GM18498 (cell line): ENCODE data around the gene ZC4H2.
A peak's percentile ranks its signal among the peaks of the same experiment; 100 is the strongest.
"Not testable (repeated sequence)": the region's sequence is repeated elsewhere in the genome, so short reads cannot be mapped to it uniquely, and the experiment has no call there.

ENCODE experiments used
- ATAC-seq: cut with Tn5 transposase; IDR thresholded peaks from one replicate; pipeline ENCODE4 v1.9.1; 2021; ENCODE audit warnings: mild to moderate bottlenecking, moderate library complexity; ENCODE audit not compliant: unreplicated experiment

The ZC4H2 gene

GRCh38 chrX:64975989-64976672, at the start of gene ZC4H2:
ZC4H2 (minus strand) TSS chrX:64976450; CDS start chrX:64976377, 73 bp downstream.
- peak; percentile 99 for ATAC-seq

DNA sequence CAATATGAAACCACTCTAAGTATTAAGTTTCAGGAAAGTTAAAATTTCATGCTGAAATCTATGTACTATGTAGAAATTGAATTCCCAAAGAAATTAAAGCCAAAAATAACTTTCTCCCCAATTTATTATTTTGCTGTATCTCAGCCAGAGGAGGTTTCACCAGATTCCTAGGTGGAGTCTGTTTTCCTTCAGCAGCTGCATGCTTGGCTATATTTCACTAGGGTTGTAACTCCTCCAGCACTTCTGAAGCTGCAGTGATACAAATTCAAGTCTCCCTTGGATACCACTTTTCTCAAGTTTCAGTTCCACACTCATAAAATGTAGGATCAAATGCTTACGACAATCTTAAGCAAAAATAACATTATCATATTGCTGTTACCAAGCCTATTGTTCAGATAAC, 41.2 kb upstream of the ZC4H2 start:
- no peak for ATAC-seq

DNA sequence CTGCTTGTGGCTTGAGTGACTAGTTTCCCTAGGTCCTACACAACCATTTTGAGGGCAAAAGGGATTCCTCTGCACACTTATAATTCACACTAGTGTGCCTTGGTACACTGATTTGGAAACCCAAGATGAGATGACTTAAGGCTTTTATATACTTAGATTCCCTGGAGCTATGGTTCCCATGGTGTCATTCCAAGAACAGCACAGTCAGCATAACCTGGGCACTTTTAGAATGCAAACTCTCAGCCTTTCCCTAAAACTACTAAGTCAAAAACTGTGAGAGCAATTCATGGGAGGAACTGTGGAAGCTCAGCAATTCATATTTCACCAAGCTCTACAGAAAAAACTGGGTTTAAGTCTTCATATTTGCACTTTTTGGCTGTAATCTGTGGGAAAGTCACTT, 38.0 kb upstream of the ZC4H2 start:
- no peak for ATAC-seq

DNA sequence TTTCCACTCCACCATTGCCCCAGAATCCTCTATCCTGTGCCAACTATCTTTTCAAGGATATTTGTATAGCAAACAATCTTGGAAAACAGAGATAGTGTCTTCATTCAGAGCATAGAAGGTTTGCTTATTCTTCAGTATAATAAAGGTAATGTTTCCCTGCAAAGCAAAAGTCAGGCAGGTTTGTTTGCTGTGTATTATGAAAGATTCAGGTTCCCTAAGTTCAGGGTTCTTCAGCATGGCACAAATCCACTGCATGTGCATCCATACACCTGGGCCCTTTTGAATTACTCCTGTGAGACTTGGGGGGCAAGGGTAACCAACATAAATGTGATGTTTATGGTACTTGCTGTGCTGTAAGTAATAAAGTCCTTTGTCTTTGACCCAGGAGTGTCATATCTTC, 33.2 kb upstream of the ZC4H2 start:
- ATAC-seq, result no peak

- ATAC-seq, result not testable (repeated sequence)
Observed at GRCh38 chrX:65002208-65002607, 26.0 kb upstream of the ZC4H2 start.

DNA sequence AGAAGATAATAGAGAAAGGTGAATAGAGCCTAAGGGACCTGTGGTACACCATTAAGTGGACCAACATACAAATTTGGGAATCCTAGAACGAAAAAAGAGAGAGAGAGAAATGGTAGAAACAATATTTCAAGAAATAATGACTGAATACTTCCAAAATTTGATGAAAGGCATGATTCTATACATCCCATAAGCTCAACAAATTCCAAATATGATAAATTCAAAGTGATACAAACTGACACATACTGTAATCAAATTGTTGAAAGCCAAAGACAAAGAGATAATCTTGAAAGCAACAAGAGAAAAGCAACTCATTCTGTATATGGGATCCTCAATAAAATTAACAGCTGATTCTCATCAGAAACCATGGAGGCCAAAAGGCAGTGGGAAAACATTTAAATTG, 20.6 kb upstream of the ZC4H2 start:
- ATAC-seq, result no peak

DNA sequence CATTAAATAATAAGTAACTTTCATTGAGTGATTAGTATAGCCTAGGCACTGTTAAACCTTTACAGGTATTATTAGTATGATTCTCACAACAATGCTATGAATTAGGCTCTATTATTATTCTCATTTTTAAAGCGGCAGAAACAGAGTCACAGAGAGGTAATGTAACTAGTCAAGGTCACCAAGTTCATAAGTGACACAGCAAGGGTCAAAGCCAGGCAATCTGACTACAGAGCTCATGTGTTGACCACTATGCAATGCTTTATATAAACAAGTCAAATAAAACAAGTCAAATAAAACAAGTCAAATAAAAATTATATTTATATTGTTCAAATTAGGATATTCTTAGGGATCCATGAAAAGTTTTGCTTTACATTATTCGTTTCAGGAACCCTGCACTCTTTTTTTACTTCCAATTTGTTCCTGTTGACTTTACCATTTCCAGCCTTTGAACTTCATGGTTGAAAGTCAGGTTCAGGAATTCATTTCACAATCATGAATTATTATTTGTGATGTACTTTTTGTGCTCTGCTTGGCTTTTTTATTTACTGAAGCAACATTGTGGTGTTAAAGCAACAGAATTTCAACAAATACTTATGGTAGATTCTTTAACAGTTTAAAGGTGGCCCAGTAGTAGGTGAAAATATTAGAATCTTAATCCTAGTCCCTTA, 18.0 kb upstream of the ZC4H2 start:
- ATAC-seq, result no peak

GRCh38 chrX:64977830-64978229, 1.6 kb upstream of the ZC4H2 start:
- no peak for ATAC-seq

- ATAC-seq, result no peak
Observed at GRCh38 chrX:64977051-64977450, 801 bp upstream of the ZC4H2 start.

DNA sequence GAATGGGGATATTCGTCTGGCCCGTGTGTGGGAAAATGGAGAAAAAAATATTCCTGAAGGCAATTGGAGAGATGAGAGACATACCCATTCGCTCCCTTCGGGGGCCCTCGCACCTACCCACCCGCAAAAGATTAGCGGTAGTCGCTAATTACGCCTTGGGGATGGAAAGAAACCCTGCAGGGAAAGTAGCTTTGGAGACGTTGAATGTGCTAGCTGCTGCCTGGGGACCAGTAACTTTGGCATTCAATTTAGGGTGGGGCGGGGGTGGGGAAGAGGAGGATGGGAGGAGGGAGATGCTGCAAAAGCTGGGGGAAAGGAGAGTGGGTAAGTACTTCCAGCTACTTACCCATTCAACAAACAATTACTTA, 407 bp upstream of the ZC4H2 start:
- peak; percentile 30 for ATAC-seq

GRCh38 chrX:64975491-64975890, 759 bp downstream of the ZC4H2 start:
- peak; percentile 41 for ATAC-seq

DNA sequence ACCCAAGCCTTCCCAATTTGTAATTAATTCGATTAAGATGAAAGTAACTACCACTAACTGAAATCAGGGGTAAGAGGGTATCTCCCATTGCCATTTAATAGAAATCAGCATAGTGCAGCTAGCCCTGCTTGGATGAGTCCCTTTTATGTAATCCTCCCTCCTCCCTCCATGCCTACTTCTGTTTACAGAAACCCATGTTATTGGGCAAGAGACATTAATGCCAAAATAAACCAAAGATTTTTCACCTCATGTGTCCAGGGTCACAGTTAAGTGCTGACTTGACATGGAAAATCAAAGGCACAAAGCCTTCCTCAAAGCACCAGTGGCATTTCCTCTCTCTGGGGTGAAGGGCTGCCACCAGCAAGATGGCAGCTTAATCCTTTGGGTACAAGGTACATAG, 50.8 kb downstream of the ZC4H2 start:
- ATAC-seq, result no peak

GRCh38 chrX:64908121-64908520, 68.1 kb downstream of the ZC4H2 start:
- no peak for ATAC-seq

DNA sequence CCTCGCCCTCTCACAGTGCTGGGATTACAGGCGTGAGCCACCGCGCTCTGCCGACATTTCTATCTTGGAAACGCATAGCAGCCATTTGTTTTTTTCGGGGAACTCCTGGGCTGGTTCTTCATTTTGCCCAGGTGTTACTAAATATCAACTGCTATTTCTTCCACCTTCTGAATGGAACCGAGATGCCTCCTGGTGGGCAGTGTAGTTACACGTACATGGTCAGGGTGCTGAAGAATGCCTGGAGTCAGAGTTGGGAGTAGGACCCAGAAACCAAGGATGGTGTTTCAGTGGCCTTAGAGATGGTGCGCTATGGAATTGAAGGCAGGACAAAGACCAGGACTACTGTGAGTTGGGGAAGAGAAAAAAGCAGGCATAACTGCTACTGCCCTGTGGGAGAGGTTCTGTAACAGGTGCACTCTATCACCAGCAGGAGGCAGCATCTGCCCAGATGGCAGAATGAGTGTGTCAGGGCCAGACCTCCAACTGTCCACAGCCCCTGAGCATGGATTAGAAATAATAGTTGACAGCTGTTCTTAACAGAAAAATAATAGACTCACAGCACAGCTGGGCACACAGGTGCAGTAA, 81.7 kb downstream of the ZC4H2 start:
- no peak for ATAC-seq

DNA sequence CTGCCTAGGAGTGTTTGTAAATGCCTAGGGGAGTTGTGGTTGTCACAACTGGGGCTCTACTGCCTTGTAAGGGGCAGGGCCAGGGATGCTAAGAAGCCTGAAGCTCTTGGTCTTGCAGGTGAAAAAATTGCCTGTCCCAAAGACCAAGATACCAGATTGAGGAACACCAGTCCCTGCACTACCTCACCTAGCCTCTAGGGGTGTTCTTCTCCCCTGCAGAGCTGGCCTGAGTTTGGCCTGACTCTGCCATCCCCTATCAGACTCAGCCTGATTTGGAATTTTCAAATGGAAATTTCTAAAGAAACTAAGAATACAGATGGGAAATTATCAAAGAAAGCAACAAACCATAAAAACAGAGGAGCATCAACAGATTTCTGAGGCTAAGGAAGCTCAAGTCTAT, 90.4 kb downstream of the ZC4H2 start:
- no peak for ATAC-seq

DNA sequence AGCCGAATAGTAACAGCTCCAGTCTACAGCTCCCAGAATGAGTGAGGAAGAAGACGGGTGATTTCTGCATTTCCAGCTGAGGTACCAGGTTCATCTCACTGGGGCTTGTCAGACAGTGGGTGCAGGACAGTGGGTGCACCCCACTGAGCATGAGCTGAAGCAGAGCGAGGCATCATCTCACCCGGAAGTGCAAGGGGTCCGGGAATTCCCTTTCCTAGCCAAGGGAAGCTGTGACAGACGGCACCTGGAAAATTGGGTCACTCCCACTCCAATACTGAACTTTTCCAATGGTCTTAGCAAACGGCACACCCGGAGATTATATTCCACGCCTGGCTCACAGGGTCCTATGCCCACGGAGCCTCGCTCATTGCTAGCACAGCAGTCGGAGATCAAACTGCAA, 97.5 kb downstream of the ZC4H2 start:
- ATAC-seq, result not testable (repeated sequence)

DNA sequence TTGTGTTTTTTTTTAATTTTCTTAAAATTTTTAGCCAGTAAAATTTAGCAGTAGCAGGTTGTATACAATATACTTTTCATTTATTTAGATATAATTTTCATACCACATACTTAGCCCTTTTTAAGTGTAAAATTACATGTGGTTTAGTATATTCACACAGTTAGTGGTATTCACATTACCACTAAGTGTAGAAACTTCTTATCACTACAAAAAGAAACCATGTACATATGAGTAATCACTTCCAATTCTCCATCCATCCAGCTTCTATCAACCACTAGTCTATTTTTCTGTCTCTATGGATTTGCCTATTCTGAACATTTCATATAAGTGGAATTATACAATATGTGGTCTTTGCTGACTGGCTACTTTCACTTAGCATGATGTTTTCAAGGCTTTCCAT, 109.0 kb downstream of the ZC4H2 start:
- no peak for ATAC-seq
